ENCODE results near the gene BFSP1.

Gene BFSP1

GRCh38 chr20:17460119-17460518, 71.1 kb downstream of the BFSP1 start:
- no peak for DNase-seq

GRCh38 chr20:17457588-17458190, 73.5 kb downstream of the BFSP1 start:
- DNase-seq = no peak

GRCh38 chr20:17457079-17457478, 74.1 kb downstream of the BFSP1 start:
- no peak for DNase-seq

GRCh38 chr20:17456279-17456678, 74.9 kb downstream of the BFSP1 start:
- no peak for DNase-seq

GRCh38 chr20:17453592-17453991, 77.6 kb downstream of the BFSP1 start:
- DNase-seq = no peak

GRCh38 chr20:17452441-17452840, 78.7 kb downstream of the BFSP1 start:
- DNase-seq = no peak

- DNase-seq = no peak
Measured at GRCh38 chr20:17449031-17449430, 82.1 kb downstream of the BFSP1 start.

GRCh38 chr20:17448071-17448470, 83.1 kb downstream of the BFSP1 start:
- no peak for DNase-seq

GRCh38 chr20:17446171-17446570, 85.0 kb downstream of the BFSP1 start:
- DNase-seq = no peak

GRCh38 chr20:17445543-17445942, 85.6 kb downstream of the BFSP1 start:
- no peak for DNase-seq

- no peak for DNase-seq
Measured at GRCh38 chr20:17444091-17444490, 87.1 kb downstream of the BFSP1 start.
